Lower leg skin (tissue), 4 donors: ENCODE measurements around the gene KCNA10. TPM values are rescaled to one million over a fixed set of nuclear protein-coding genes. Genes with fewer than 3 reads are reported as not detected.

Source experiments
- DNase-seq, 2 donors: peaks; one replicate each; pipeline ENCODE4 v3.0.0-alpha.2; 2019; ENCODE audit warnings: low spot score in 2 of 2
- H3K4me3 ChIP-seq: fragments of 200-600 bp; sonication (generic); 2 replicates; pipeline ENCODE4 v1.5.1; 2017; ENCODE audit warnings: mild to moderate bottlenecking, low read depth; ENCODE audit not compliant: poor library complexity, severe bottlenecking
- POLR2A ChIP-seq, 2 donors: fragments of 450-650 bp; IDR thresholded peaks; one replicate each; pipeline ENCODE4 v1.6.1; 2016 to 2017; ENCODE audit warnings: antibody characterized with exemption in 2 of 2, mild to moderate bottlenecking in 1 of 2, moderate library complexity in 1 of 2
- WGBS, 2 donors: methylation state at CpG; one replicate each; pipeline ENCODE4 v1.1.5; 2018; 5-methylcytosine and 5-hydroxymethylcytosine counted together
- intact Hi-C: fragments of 100-400 bp; cut with DNase I; formaldehyde crosslinking; loops from one replicate; pipeline ENCODE4 v1.15.0; 2023; ENCODE audit warnings: low total_unique reads
- total RNA-seq, 4 donors: library from RNA; depleted of rRNA; stranded (reverse); fragments of >200 nt; gene quantifications; one replicate each; pipeline ENCODE4 v1.1.0, GENCODE V29; 2016
- TF ChIP-seq, protein P1 (sequence below), 3 donors: fragments of 450-650 bp; IDR thresholded peaks; one replicate each; pipeline ENCODE4 v1.5.1; 2016; ENCODE audit warnings: antibody characterized with exemption in 3 of 3, mild to moderate bottlenecking in 3 of 3, moderate library complexity in 2 of 3

The KCNA10 gene
- total RNA-seq, 4 donors from 2014 or later = not detected

DNA sequence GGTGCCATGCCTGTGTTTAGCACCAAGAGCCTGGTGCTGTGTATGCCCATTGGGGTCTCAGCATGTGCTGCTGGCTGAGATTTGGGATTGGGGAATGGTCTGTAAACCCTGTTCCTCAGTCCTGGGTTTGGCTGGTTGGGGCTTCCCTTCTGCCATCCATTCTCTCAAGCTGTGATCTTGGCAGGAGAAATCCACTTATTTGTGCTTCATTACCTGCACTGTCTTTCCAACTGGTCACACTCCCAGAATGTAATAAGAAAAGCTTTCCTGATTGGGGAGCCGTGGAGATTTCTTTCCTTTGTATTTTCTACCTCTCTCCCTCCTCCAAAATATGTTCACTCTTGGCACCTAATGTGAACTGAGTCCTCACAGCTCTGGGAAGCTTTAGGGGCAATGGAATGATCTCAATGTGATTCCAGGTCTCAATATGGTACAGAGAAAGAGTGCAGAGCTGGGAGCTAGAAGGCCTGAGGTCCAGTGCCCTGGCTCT lies 23.0 kb upstream of the KCNA10 start:
- WGBS, 2 donors = 22 to 83% methylated on average over 1 of the region's 1 CpG
- DNase-seq = no peak
- intact Hi-C loops = no loop called here
- TF ChIP-seq POLR2A (IDR thresholded peaks at IDR 0.05) = no peak
- TF ChIP-seq, protein P1, sequence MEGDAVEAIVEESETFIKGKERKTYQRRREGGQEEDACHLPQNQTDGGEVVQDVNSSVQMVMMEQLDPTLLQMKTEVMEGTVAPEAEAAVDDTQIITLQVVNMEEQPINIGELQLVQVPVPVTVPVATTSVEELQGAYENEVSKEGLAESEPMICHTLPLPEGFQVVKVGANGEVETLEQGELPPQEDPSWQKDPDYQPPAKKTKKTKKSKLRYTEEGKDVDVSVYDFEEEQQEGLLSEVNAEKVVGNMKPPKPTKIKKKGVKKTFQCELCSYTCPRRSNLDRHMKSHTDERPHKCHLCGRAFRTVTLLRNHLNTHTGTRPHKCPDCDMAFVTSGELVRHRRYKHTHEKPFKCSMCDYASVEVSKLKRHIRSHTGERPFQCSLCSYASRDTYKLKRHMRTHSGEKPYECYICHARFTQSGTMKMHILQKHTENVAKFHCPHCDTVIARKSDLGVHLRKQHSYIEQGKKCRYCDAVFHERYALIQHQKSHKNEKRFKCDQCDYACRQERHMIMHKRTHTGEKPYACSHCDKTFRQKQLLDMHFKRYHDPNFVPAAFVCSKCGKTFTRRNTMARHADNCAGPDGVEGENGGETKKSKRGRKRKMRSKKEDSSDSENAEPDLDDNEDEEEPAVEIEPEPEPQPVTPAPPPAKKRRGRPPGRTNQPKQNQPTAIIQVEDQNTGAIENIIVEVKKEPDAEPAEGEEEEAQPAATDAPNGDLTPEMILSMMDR (IDR thresholded peaks at IDR 0.05) = no peak
- no peak overlapping the region for H3K4me3 ChIP-seq

DNA sequence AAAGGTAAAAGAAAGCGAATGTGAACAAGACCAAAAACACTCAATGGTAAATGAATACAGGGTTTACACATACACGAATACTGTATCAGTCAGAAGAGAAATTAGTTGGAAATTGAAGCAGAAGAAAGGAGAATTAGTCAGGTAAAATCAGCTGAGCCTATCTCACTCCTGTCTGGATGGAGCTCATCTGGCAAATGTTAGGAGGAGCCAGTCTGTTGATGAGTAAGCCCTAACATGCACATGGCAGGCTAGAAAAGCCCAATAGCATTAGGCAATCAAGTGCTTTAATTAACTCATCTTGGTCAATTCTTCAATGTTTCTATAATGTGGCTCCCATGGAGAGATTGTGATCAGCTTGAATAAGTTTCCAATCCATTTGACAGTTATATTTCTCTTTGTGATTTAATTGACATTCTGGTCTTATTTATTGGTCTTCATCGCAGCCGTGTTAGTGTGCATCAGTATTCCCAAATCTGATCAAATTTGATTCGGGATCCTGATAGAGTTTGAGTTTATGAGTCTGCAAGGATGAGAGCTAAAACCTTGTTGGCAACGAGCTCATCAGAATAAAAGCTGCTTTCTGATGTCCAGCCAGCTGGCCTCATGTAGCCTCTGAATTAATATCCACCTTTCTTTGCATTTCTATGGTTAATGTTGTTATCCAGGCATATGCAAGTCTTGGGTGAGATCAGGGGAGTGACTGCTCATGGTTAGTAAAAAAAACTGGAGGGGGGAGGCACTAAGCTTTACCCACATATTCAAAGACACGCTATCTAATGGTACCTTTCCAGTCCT lies 22.1 kb upstream of the KCNA10 start:
- no peak overlapping the region for H3K4me3 ChIP-seq
- intact Hi-C loops = no loop called here
- no peak for DNase-seq
- 64 to 81% methylated on average over 7 of the region's 7 CpGs for WGBS, 2 donors
- TF ChIP-seq, protein P1 (IDR thresholded peaks at IDR 0.05) = no peak
- no peak for TF ChIP-seq POLR2A (IDR thresholded peaks at IDR 0.05)

DNA sequence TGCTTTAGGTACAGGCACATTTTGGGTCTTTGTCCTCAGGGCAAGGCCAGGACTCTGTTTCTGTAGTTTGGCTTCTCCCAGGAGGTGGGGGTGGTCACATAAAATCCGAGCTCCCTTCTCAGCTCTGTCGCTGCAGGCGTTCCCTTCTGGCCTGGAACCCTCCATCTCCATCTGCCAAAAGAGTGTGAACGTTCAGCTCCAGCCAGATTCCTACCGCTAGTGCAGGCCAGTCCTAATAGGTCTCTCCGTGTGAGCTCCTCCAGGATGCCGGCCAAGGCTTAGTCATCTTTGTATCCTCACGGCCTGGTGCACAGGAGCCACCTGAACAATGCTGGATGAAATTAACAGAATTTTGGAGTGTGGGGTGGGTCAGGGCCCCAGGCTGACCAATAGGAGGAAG lies 19.9 kb upstream of the KCNA10 start:
- DNase-seq = no peak
- intact Hi-C loops = no loop called here
- TF ChIP-seq, protein P1 (IDR thresholded peaks at IDR 0.05) = no peak
- no peak for TF ChIP-seq POLR2A (IDR thresholded peaks at IDR 0.05)
- H3K4me3 ChIP-seq = no peak overlapping the region
- WGBS, 2 donors = 51 to 54% methylated on average over 8 of the region's 8 CpGs

DNA sequence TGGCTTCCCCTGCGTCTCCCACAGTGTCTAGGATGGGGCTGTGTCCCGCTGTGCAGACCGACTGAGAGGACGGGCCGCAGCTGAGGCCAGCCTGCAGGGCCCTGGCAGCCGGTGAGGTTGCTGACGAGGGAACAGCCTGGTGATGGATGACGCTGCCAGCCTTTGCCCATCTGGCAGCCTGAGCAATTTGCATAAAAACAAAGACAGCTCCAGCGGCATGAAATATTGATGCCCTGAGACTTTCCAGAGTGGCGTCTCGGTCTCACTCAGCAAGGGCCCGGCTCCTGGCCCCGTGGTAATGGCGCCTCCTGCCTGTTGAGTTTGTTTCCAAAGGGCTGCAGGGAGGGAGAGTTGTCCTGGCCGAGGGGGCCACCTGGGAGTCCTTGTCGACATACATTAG lies 19.1 kb upstream of the KCNA10 start:
- H3K4me3 ChIP-seq = no peak overlapping the region
- DNase-seq = no peak
- intact Hi-C loops = no loop called here
- WGBS, 2 donors = 70% methylated on average over 12 to 16 of the region's 16 CpGs
- TF ChIP-seq POLR2A (IDR thresholded peaks at IDR 0.05) = no peak
- TF ChIP-seq, protein P1 (IDR thresholded peaks at IDR 0.05) = no peak

DNA sequence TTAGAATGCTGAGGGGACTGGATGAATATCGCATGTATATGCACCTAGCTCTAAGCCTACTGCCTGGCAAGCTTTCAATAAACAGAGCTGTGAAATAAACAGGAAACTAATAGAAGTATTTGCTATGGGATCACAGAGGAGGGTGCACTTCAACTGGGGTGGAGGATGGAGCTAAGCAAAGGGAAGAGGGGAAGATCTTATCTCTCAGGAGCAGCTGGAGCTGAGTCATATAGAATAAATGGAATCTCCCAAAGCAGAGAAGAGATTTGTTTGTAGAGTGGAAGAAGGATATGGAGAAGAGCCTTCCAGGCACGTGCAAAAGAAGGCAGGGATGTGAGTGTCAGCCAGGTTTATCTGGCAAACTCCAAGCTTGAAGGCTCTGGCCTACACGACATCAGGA lies 17.0 kb upstream of the KCNA10 start:
- 38 to 53% methylated on average over 3 of the region's 3 CpGs for WGBS, 2 donors
- intact Hi-C loops = no loop called here
- no peak for DNase-seq
- no peak for TF ChIP-seq POLR2A (IDR thresholded peaks at IDR 0.05)
- TF ChIP-seq, protein P1 (IDR thresholded peaks at IDR 0.05) = no peak
- H3K4me3 ChIP-seq = no peak overlapping the region
